Natural killer cell (primary cell): ENCODE data around the gene DNAH2. TPM values are rescaled to one million over a fixed set of nuclear protein-coding genes. Genes with fewer than 3 reads are reported as not detected.

ENCODE experiments used
- ATAC-seq, 3 donors: fragments of 150-1000 bp in 2 of 3; fragments of 200-7000 bp in 1 of 3; cut with Tn5 transposase; 1 replicate in 1 of 3; 2 replicates in 2 of 3; pipeline ENCODE4 v1.10.0; 2021; ENCODE audit warnings: mild to moderate bottlenecking in 2 of 3, moderate library complexity in 2 of 3
- DNase-seq, 2 donors: peaks; one replicate each; pipeline versions ENCODE4 v3.0.0 to v3.0.0-alpha.2; 2013 to 2021; ENCODE audit warnings: mixed read lengths in 1 of 2
- H3K27ac ChIP-seq: one replicate; pipeline ENCODE4 v1.5.1; 2013; ENCODE audit warnings: mild to moderate bottlenecking, low read length
- H3K27me3 ChIP-seq: one replicate; pipeline ENCODE4 v1.6.1; 2013; ENCODE audit warnings: low read length; ENCODE audit not compliant: control insufficient read depth, insufficient read depth
- H3K36me3 ChIP-seq: one replicate; pipeline ENCODE4 v1.6.1; 2013; ENCODE audit warnings: low read length; ENCODE audit not compliant: control insufficient read depth, insufficient read depth
- H3K4me1 ChIP-seq: one replicate; pipeline ENCODE4 v1.6.1; 2013; ENCODE audit warnings: low read length; ENCODE audit not compliant: control insufficient read depth, insufficient read depth
- H3K4me3 ChIP-seq: one replicate; pipeline ENCODE4 v1.5.1; 2013; ENCODE audit warnings: low read length
- H3K9me3 ChIP-seq: one replicate; pipeline ENCODE4 v1.6.1; 2013; ENCODE audit warnings: low read length; ENCODE audit not compliant: control insufficient read depth, insufficient read depth
- H3K27ac Mint-ChIP-seq, 2 donors: one replicate each; pipeline ENCODE4 v1.8.0; 2022; ENCODE audit warnings: mild to moderate bottlenecking in 2 of 2, mixed read lengths in 2 of 2, moderate library complexity in 1 of 2
- H3K27me3 Mint-ChIP-seq, 2 donors: one replicate each; pipeline ENCODE4 v1.8.0; 2022; ENCODE audit warnings: low read depth in 2 of 2, mixed read lengths in 2 of 2
- H3K36me3 Mint-ChIP-seq: one replicate; pipeline ENCODE4 v1.8.0; 2022; ENCODE audit warnings: mixed read lengths
- H3K4me1 Mint-ChIP-seq, 2 donors: one replicate each; pipeline ENCODE4 v1.8.0; 2022; ENCODE audit warnings: mixed read lengths in 2 of 2
- H3K4me3 Mint-ChIP-seq: one replicate; pipeline ENCODE4 v1.8.0; 2022; ENCODE audit warnings: mild to moderate bottlenecking, moderate library complexity, mixed read lengths
- H3K9me3 Mint-ChIP-seq, 2 donors: one replicate each; pipeline ENCODE4 v1.8.0; 2022; ENCODE audit warnings: mixed read lengths in 2 of 2
- WGBS: methylation state at CpG from one replicate; pipeline ENCODE4 v1.1.7; 2013; ENCODE audit warnings: missing lambda C conversion rate; ENCODE audit not compliant: insufficient coverage; 5-methylcytosine and 5-hydroxymethylcytosine counted together
- intact Hi-C: fragments of 100-400 bp; cut with micrococcal nuclease; formaldehyde crosslinking; loops from one replicate; pipeline ENCODE4 v1.14.2; 2022
- total RNA-seq, 4 donors: library from RNA; stranded (reverse); fragments of 120-200 nt in 1 of 4; gene quantifications; one replicate each; pipeline versions ENCODE4 v1.2.3 to v1.2.4, GENCODE V29; 2013 to 2022
- TF ChIP-seq, protein P1 (sequence below): fragments of 200-600 bp; IDR thresholded peaks from one replicate; pipeline ENCODE4 v1.8.0; 2022; ENCODE audit warnings: antibody characterized with exemption

The DNAH2 gene
- total RNA-seq, 3 donors from 2014 or later (not counting 1 experiment from before 2014, with no cell fraction given), result 0.05 to 0.07 TPM; not detected in 1

GRCh38 chr17:7729816-7730215, 12.3 kb downstream of the DNAH2 start:
- no peak overlapping the region for H3K27ac ChIP-seq

GRCh38 chr17:7732981-7733539, 15.5 kb downstream of the DNAH2 start:
- intact Hi-C loops, result no loop called here
- H3K27ac ChIP-seq, result no peak overlapping the region
- ATAC-seq (no peak), DNase-seq (no peak)
- H3K27me3 Mint-ChIP-seq, result peaks cover 17 to 18% of the 10 kb centered on the region in 2 donors
- H3K4me3 Mint-ChIP-seq, result no peak overlapping the region
- WGBS, result 93% methylated on average over 11 of the region's 14 CpGs
- no peaks in the 10 kb centered on the region for H3K9me3 ChIP-seq
- H3K9me3 Mint-ChIP-seq, result no peaks in the 10 kb centered on the region
- no peaks in the 10 kb centered on the region for H3K36me3 ChIP-seq
- H3K27me3 ChIP-seq, result no peaks in the 10 kb centered on the region
- H3K4me1 ChIP-seq, result no peaks in the 10 kb centered on the region
- no peaks in the 10 kb centered on the region for H3K36me3 Mint-ChIP-seq
- TF ChIP-seq, protein P1, sequence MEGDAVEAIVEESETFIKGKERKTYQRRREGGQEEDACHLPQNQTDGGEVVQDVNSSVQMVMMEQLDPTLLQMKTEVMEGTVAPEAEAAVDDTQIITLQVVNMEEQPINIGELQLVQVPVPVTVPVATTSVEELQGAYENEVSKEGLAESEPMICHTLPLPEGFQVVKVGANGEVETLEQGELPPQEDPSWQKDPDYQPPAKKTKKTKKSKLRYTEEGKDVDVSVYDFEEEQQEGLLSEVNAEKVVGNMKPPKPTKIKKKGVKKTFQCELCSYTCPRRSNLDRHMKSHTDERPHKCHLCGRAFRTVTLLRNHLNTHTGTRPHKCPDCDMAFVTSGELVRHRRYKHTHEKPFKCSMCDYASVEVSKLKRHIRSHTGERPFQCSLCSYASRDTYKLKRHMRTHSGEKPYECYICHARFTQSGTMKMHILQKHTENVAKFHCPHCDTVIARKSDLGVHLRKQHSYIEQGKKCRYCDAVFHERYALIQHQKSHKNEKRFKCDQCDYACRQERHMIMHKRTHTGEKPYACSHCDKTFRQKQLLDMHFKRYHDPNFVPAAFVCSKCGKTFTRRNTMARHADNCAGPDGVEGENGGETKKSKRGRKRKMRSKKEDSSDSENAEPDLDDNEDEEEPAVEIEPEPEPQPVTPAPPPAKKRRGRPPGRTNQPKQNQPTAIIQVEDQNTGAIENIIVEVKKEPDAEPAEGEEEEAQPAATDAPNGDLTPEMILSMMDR, result no peak
- no peak overlapping the region for H3K27ac Mint-ChIP-seq
- H3K4me1 Mint-ChIP-seq, result no peaks in the 10 kb centered on the region
- H3K4me3 ChIP-seq, result no peak overlapping the region

More at GRCh38 chr17:7729816-7730215, 12.3 kb downstream of the DNAH2 start:
- no peaks in the 10 kb centered on the region for H3K9me3 Mint-ChIP-seq
- peaks cover 15 to 18% of the 10 kb centered on the region in 2 donors for H3K27me3 Mint-ChIP-seq
- H3K36me3 Mint-ChIP-seq, result no peaks in the 10 kb centered on the region
- ATAC-seq (no peak), DNase-seq (no peak)
- Histone ChIP-seq H3K4me1 (no peaks in the 10 kb centered on the region), H3K36me3 (no peaks in the 10 kb centered on the region), H3K9me3 (no peaks in the 10 kb centered on the region), H3K27me3 (no peaks in the 10 kb centered on the region), H3K4me3 (no peak overlapping the region)
- H3K27ac Mint-ChIP-seq, result no peak overlapping the region
- intact Hi-C loops, result no loop called here
- H3K4me3 Mint-ChIP-seq, result no peak overlapping the region
- TF ChIP-seq, protein P1, result no peak
- WGBS, result 0% methylated on average over 1 of the region's 1 CpG
- H3K4me1 Mint-ChIP-seq, result no peaks in the 10 kb centered on the region

GRCh38 chr17:7737601-7738000, 20.1 kb downstream of the DNAH2 start:
- Histone ChIP-seq H3K9me3 (no peaks in the 10 kb centered on the region), H3K4me3 (no peak overlapping the region), H3K36me3 (no peaks in the 10 kb centered on the region), H3K27ac (no peak overlapping the region), H3K27me3 (peaks cover 2% of the 10 kb centered on the region), H3K4me1 (no peaks in the 10 kb centered on the region)
- 89% methylated on average over 5 of the region's 5 CpGs for WGBS
- no peak for ATAC-seq
- Mint-ChIP-seq H3K36me3 (no peaks in the 10 kb centered on the region), H3K4me3 (no peak overlapping the region), H3K9me3 (no peaks in the 10 kb centered on the region), H3K27ac (no peak overlapping the region), H3K4me1 (no peaks in the 10 kb centered on the region), H3K27me3 (peaks cover 21 to 34% of the 10 kb centered on the region in 2 donors)
- TF ChIP-seq, protein P1, result no peak
- intact Hi-C loops, result no loop called here
- DNase-seq, result no peak

- H3K27me3 ChIP-seq, result peaks cover 2% of the 10 kb centered on the region
- no peaks in the 10 kb centered on the region for H3K36me3 ChIP-seq
- H3K4me3 Mint-ChIP-seq, result no peak overlapping the region
- H3K27me3 Mint-ChIP-seq, result peaks cover 22 to 26% of the 10 kb centered on the region in 2 donors
- no peaks in the 10 kb centered on the region for H3K36me3 Mint-ChIP-seq
- no peak for ATAC-seq
- intact Hi-C loops, result loop anchor here (10.0 kb wide), 1 partner anchor 115 kb away; the partner anchor contains the start of genes CYB5D1, NAA38 and TMEM88
- H3K4me1 ChIP-seq, result no peaks in the 10 kb centered on the region
- TF ChIP-seq, protein P1, result no peak
- no peaks in the 10 kb centered on the region for H3K9me3 Mint-ChIP-seq
- H3K4me3 ChIP-seq, result no peak overlapping the region
- H3K27ac Mint-ChIP-seq, result no peak overlapping the region
- H3K4me1 Mint-ChIP-seq, result no peaks in the 10 kb centered on the region
- no peak for DNase-seq
- no peaks in the 10 kb centered on the region for H3K9me3 ChIP-seq
- no peak overlapping the region for H3K27ac ChIP-seq
- 78% methylated on average over 11 of the region's 14 CpGs for WGBS
Measured at GRCh38 chr17:7739746-7740145, 22.2 kb downstream of the DNAH2 start.
